ENCODE results near the gene ELF3. TPM values are rescaled to one million over a fixed set of nuclear protein-coding genes. Genes with fewer than 3 reads are reported as not detected.

ELF3 gene
- total and polyA plus RNA-seq, 10 of the 15 experiments (the other 5 are each of a cell fraction or from before 2014, with no cell fraction given), result 0.07 to 14.3 (median 0.58) TPM; not detected in 1

GRCh38 chr1:201982623-201983379 lies 27.6 kb upstream of the ELF3 start, which contains the start of gene RNPEP:
Gene RNPEP (plus strand): TSS chr1:201982648. CDS start chr1:201982667, 19 bp downstream.
- Histone ChIP-seq H3K9ac (ENCODE audit: control insufficient read depth, insufficient read depth, low read length) (peak within 1 kb of the TSS; percentile 80), H3K27me3 (replicated peaks in 1 of 2; ENCODE audit: control insufficient read depth in 2 of 2, insufficient read depth in 2 of 2, low read length in 1 of 2) (0 out of 4 replicates have a peak, but pooled peaks cover 0 to 2% of the 10 kb centered on the region in 2 experiments), H3K36me3 (ENCODE audit: control insufficient read depth in 2 of 2, insufficient read depth in 2 of 2, low read length in 1 of 2) (no peaks in the 10 kb centered on the region), H2AFZ (ENCODE audit: control insufficient read depth, low read depth, low read length) (peak within 1 kb of the TSS; percentile 88), H3K27ac (ENCODE audit: control insufficient read depth, insufficient read depth) (peak within 1 kb of the TSS; percentile 78), H3K4me1 (ENCODE audit: control insufficient read depth, insufficient read depth, low read length) (peaks cover 3% of the 10 kb centered on the region), H4K20me1 (ENCODE audit: control insufficient read depth, insufficient read depth) (no peaks in the 10 kb centered on the region), H3K79me2 (ENCODE audit: control insufficient read depth, insufficient read depth, low read length) (peaks cover 22% of the 10 kb centered on the region), H3K4me3 (peak within 1 kb of the TSS; percentile 82), H3K4me2 (ENCODE audit: control insufficient read depth, insufficient read depth) (peak within 1 kb of the TSS; percentile 79), H3K9me3 (replicated peaks; ENCODE audit: control insufficient read depth, insufficient read depth, low read length) (no peaks in the 10 kb centered on the region)
- ATAC-seq (peak; percentile 88), FAIRE-seq (peak; percentile 56), DNase-seq (ENCODE audit: low read depth, low spot score) (no peak)
- ChIA-PET POLR2A (no interaction called here), SMC1A (ENCODE audit: uncharacterized antibody, unreplicated experiment) (interaction anchor here (1.0 kb wide), 1 partner anchor 16 kb away, joined by 3 read pairs; no protein-coding TSS in a partner anchor), RAD21 (ENCODE audit: unreplicated experiment) (interaction anchor here (0.9 to 1.4 kb wide), 2 partner anchors 28 to 87 kb away, joined by 4 to 5 read pairs; partner anchors contain the start of gene ELF3), CTCF (interaction anchor here (0.5 to 3.3 kb wide), 9 partner anchors 10 to 359 kb away, joined by 3 to 18 read pairs (median 4); partner anchors contain the start of genes ELF3 and UBE2T)
- no TSS peak for BruUV-seq (replicated peaks)
- in situ Hi-C loops (cut with MboI) (no loop called here), intact Hi-C loops (cut with micrococcal nuclease; ENCODE audit: unreplicated experiment) (loop anchor here (2.0 kb wide), 1 partner anchor 28 kb away; the partner anchor contains the start of gene TIMM17A)
- WGBS (ENCODE audit: insufficient coverage, insufficient replicate concordance, low lambda C conversion rate, missing lambda C conversion rate), result under 1% methylated on average over 54 of the region's 80 CpGs
- no peak for TF ChIP-seq PAX8 (IDR thresholded peaks at IDR 0.05)
- no peak for TF ChIP-seq NFIC (IDR thresholded peaks at IDR 0.05; ENCODE audit: low read depth, low read length)
- no peak for TF ChIP-seq ZNF384 (IDR thresholded peaks at IDR 0.05; ENCODE audit: borderline replicate concordance, low read depth, low read length)
- no peak for TF ChIP-seq ZNF217 (IDR thresholded peaks at IDR 0.05)
- TF ChIP-seq BHLHE40 (IDR thresholded peaks at IDR 0.05; ENCODE audit: borderline replicate concordance in 1 of 2, low read depth in 2 of 2, low read length in 1 of 2), result peak in 1 of 2 experiments; percentile 16; a peak in 2 of 4 replicates
- no peak for TF ChIP-seq RELA (IDR thresholded peaks at IDR 0.05; ENCODE audit: borderline replicate concordance, partially characterized antibody)
- TF ChIP-seq SUZ12 (IDR thresholded peaks at IDR 0.05; ENCODE audit: unreplicated experiment), result no peak
- TF ChIP-seq EED (IDR thresholded peaks at IDR 0.05; ENCODE audit: low read depth), result peak; percentile 78
- peak; percentile 58; the same call in 1 of the 2 replicates for TF ChIP-seq NR2F1 (conservative IDR thresholded peaks at IDR 0.05)
- peak; percentile 70 for TF ChIP-seq RELB (IDR thresholded peaks at IDR 0.05; ENCODE audit: low read depth)
- TF ChIP-seq NRF1 (conservative IDR thresholded peaks at IDR 0.05; ENCODE audit: low read depth, low read length), result no peak
- no peak for TF ChIP-seq BCL11A (IDR thresholded peaks at IDR 0.05; ENCODE audit: low read depth, low read length)
- no peak for TF ChIP-seq SKIL (IDR thresholded peaks at IDR 0.05; ENCODE audit: low read depth, poor library complexity, severe bottlenecking)
- peak in 2 of 3 experiments; percentile 5 to 13; a peak in 2 of 6 replicates for TF ChIP-seq CTCF (IDR thresholded peaks at IDR 0.05 in 2 of 3, conservative IDR thresholded peaks at IDR 0.05 in 1 of 3; ENCODE audit: control insufficient read depth in 2 of 3, extremely low read depth in 1 of 3, insufficient read depth in 1 of 3, low read depth in 3 of 3, low read length in 3 of 3)
- TF ChIP-seq HDGF (IDR thresholded peaks at IDR 0.05), result peak; percentile 75; the same call in 1 of the 2 replicates
- peak; percentile 42 for TF ChIP-seq MEF2B (IDR thresholded peaks at IDR 0.05; ENCODE audit: partially characterized antibody, poor library complexity, severe bottlenecking)
- TF ChIP-seq ESRRA (IDR thresholded peaks at IDR 0.05; ENCODE audit: low read length), result no peak
- TF ChIP-seq YBX1 (IDR thresholded peaks at IDR 0.05), result no peak
